ENCODE results near the gene MYO16. TPM values are rescaled to one million over a fixed set of nuclear protein-coding genes. Genes with fewer than 3 reads are reported as not detected.

Gene MYO16
- total and polyA plus RNA-seq, 3 donors from 2014 or later: 3.1 to 4.0 (median 3.4) TPM

- intact Hi-C loops (cut with DNase I; ENCODE audit: low total_unique reads): no loop called here
- Histone ChIP-seq H3K9me3 (no peaks in the 10 kb centered on the region), H3K27me3 (no peaks in the 10 kb centered on the region), H3K36me3 (ENCODE audit: low read depth, missing control alignments) (no peaks in the 10 kb centered on the region), H3K27ac (no peak overlapping the region), H3K4me3 (no peak overlapping the region), H3K4me1 (no peaks in the 10 kb centered on the region)
- 92 to 93% methylated on average over 6 to 7 of the region's 7 CpGs for WGBS, 2 donors
- no peak for TF ChIP-seq CTCF (IDR thresholded peaks at IDR 0.05)
- TF ChIP-seq POLR2A (IDR thresholded peaks at IDR 0.05): no peak
- DNase-seq: no peak
Measured at GRCh38 chr13:108968566-108968965, 339.2 kb downstream of the MYO16 start.

GRCh38 chr13:108974686-108975085 lies 345.3 kb downstream of the MYO16 start:
- intact Hi-C loops (cut with DNase I; ENCODE audit: low total_unique reads): no loop called here
- no peak for TF ChIP-seq POLR2A (IDR thresholded peaks at IDR 0.05)
- no peak for TF ChIP-seq CTCF (IDR thresholded peaks at IDR 0.05)
- Histone ChIP-seq H3K9me3 (no peaks in the 10 kb centered on the region), H3K4me1 (no peaks in the 10 kb centered on the region), H3K36me3 (ENCODE audit: low read depth, missing control alignments) (no peaks in the 10 kb centered on the region), H3K4me3 (no peak overlapping the region), H3K27ac (no peak overlapping the region), H3K27me3 (no peaks in the 10 kb centered on the region)
- no peak for DNase-seq

- intact Hi-C loops (cut with DNase I; ENCODE audit: low total_unique reads): no loop called here
- no peak overlapping the region for H3K27ac ChIP-seq
Measured at GRCh38 chr13:108980237-108980636, 350.8 kb downstream of the MYO16 start.

GRCh38 chr13:108981407-108981806 lies 352.0 kb downstream of the MYO16 start:
- Histone ChIP-seq H3K4me1 (no peaks in the 10 kb centered on the region), H3K9me3 (no peaks in the 10 kb centered on the region), H3K27me3 (no peaks in the 10 kb centered on the region), H3K27ac (no peak overlapping the region), H3K4me3 (no peak overlapping the region), H3K36me3 (ENCODE audit: low read depth, missing control alignments) (no peaks in the 10 kb centered on the region)
- no peak for TF ChIP-seq CTCF (IDR thresholded peaks at IDR 0.05)
- 81 to 97% methylated on average over 7 of the region's 7 CpGs for WGBS, 2 donors
- intact Hi-C loops (cut with DNase I; ENCODE audit: low total_unique reads): no loop called here
- no peak for DNase-seq

More at GRCh38 chr13:108980237-108980636, 350.8 kb downstream of the MYO16 start:
- TF ChIP-seq POLR2A (IDR thresholded peaks at IDR 0.05): no peak
- TF ChIP-seq CTCF (IDR thresholded peaks at IDR 0.05): no peak
- DNase-seq: no peak
- 34 to 35% methylated on average over 5 of the region's 5 CpGs for WGBS, 2 donors
- Histone ChIP-seq H3K4me1 (no peaks in the 10 kb centered on the region), H3K27me3 (no peaks in the 10 kb centered on the region), H3K36me3 (ENCODE audit: low read depth, missing control alignments) (no peaks in the 10 kb centered on the region), H3K4me3 (no peak overlapping the region), H3K9me3 (no peaks in the 10 kb centered on the region)

- H3K4me1 ChIP-seq: no peaks in the 10 kb centered on the region
- no peak overlapping the region for H3K27ac ChIP-seq
- H3K9me3 ChIP-seq: no peaks in the 10 kb centered on the region
- 83 to 89% methylated on average over 6 of the region's 6 CpGs for WGBS, 2 donors
- H3K27me3 ChIP-seq: no peaks in the 10 kb centered on the region
- TF ChIP-seq POLR2A (IDR thresholded peaks at IDR 0.05): no peak
- TF ChIP-seq CTCF (IDR thresholded peaks at IDR 0.05): no peak
- DNase-seq: no peak
- no peak overlapping the region for H3K4me3 ChIP-seq
- no peaks in the 10 kb centered on the region for H3K36me3 ChIP-seq (ENCODE audit: low read depth, missing control alignments)
- intact Hi-C loops (cut with DNase I; ENCODE audit: low total_unique reads): no loop called here
Measured at GRCh38 chr13:108983273-108983672, 353.9 kb downstream of the MYO16 start.
